ENCODE results near the gene SH3RF3. TPM values are rescaled to one million over a fixed set of nuclear protein-coding genes. Genes with fewer than 3 reads are reported as not detected.

Gene SH3RF3
- total RNA-seq, 1 experiment from 2014 or later: not detected

GRCh38 chr2:109131777-109132176 lies 2.8 kb downstream of the SH3RF3 start:
- no peaks in the 10 kb centered on the region for H3K9me3 ChIP-seq (ENCODE audit: control insufficient read depth in 1 of 2, insufficient read depth in 1 of 2, low read depth in 1 of 2, low read length in 2 of 2)
- no peaks in the 10 kb centered on the region for H3K36me3 ChIP-seq (ENCODE audit: control insufficient read depth in 1 of 2, insufficient read depth in 2 of 2, low read length in 2 of 2)
- no TSS peak for BruUV-seq (replicated peaks)
- H3K9ac ChIP-seq (ENCODE audit: low read length): no peak overlapping the region
- H4K20me1 ChIP-seq (ENCODE audit: insufficient read depth): no peaks in the 10 kb centered on the region
- peaks cover 47% of the 10 kb centered on the region for H3K27me3 ChIP-seq (ENCODE audit: insufficient read depth, low read length)
- DNase-seq (ENCODE audit: low read depth, low spot score) (no peak), ATAC-seq (no peak)
- CTCF ChIA-PET: no interaction called here
- no peak overlapping the region for H2AFZ ChIP-seq (ENCODE audit: low read depth, low read length, poor library complexity, severe bottlenecking)
- no peaks in the 10 kb centered on the region for H3K79me2 ChIP-seq (ENCODE audit: insufficient read depth, low read length)
- no peak overlapping the region for H3K4me3 ChIP-seq (replicated peaks in 1 of 2; ENCODE audit: low read depth in 1 of 2, low read length in 2 of 2)
- no peaks in the 10 kb centered on the region for H3K9me2 ChIP-seq (ENCODE audit: insufficient read depth)
- H3K4me2 ChIP-seq (ENCODE audit: low read length): no peak overlapping the region
- TF ChIP-seq JUND (IDR thresholded peaks at IDR 0.05) (no peak), SIN3A (IDR thresholded peaks at IDR 0.05; ENCODE audit: low read depth) (no peak), SP1 (IDR thresholded peaks at IDR 0.05; ENCODE audit: low read depth) (no peak), CEBPB (IDR thresholded peaks at IDR 0.05; ENCODE audit: low read depth) (no peak), ZNF274 (IDR thresholded peaks at IDR 0.05; ENCODE audit: low read depth, low read length) (no peak), POLR2AphosphoS5 (IDR thresholded peaks at IDR 0.05; ENCODE audit: low read depth, low read length) (no peak), YY1 (IDR thresholded peaks at IDR 0.05; ENCODE audit: extremely low read depth, insufficient replicate concordance, low read depth, low read length) (no peak), ELF1 (IDR thresholded peaks at IDR 0.05; ENCODE audit: borderline replicate concordance, low read depth) (no peak), SRF (IDR thresholded peaks at IDR 0.05; ENCODE audit: low read depth) (no peak), FOSL1 (IDR thresholded peaks at IDR 0.05; ENCODE audit: low read depth) (no peak), ZFX (IDR thresholded peaks at IDR 0.05) (no peak), MAX (IDR thresholded peaks at IDR 0.05) (no peak)
- POLR2A ChIA-PET: no interaction called here
- no peaks in the 10 kb centered on the region for H3K4me1 ChIP-seq (ENCODE audit: control insufficient read depth in 1 of 2, insufficient read depth in 2 of 2, low read length in 2 of 2)
- intact Hi-C loops (cut with micrococcal nuclease): no loop called here
- no peak overlapping the region for H3K27ac ChIP-seq (ENCODE audit: low read depth, low read length)
- RAD21 ChIA-PET (ENCODE audit: low non-redundant PET in 1 of 2, low total read pairs in 2 of 2, uncharacterized antibody in 2 of 2, unreplicated experiment in 2 of 2): no interaction called here

GRCh38 chr2:109132626-109133025 lies 3.6 kb downstream of the SH3RF3 start:
- H4K20me1 ChIP-seq (ENCODE audit: insufficient read depth): no peaks in the 10 kb centered on the region
- ChIA-PET POLR2A (no interaction called here), CTCF (no interaction called here), RAD21 (ENCODE audit: low non-redundant PET in 1 of 2, low total read pairs in 2 of 2, uncharacterized antibody in 2 of 2, unreplicated experiment in 2 of 2) (no interaction called here)
- no peak overlapping the region for H3K4me3 ChIP-seq (replicated peaks in 1 of 2; ENCODE audit: low read depth in 1 of 2, low read length in 2 of 2)
- H2AFZ ChIP-seq (ENCODE audit: low read depth, low read length, poor library complexity, severe bottlenecking): no peak overlapping the region
- H3K27me3 ChIP-seq (ENCODE audit: insufficient read depth, low read length): peaks cover 54% of the 10 kb centered on the region
- DNase-seq (ENCODE audit: low read depth, low spot score): no peak
- BruUV-seq (replicated peaks): no TSS peak
- H3K79me2 ChIP-seq (ENCODE audit: insufficient read depth, low read length): no peaks in the 10 kb centered on the region
- H3K9me3 ChIP-seq (ENCODE audit: control insufficient read depth in 1 of 2, insufficient read depth in 1 of 2, low read depth in 1 of 2, low read length in 2 of 2): no peaks in the 10 kb centered on the region
- H3K36me3 ChIP-seq (ENCODE audit: control insufficient read depth in 1 of 2, insufficient read depth in 2 of 2, low read length in 2 of 2): no peaks in the 10 kb centered on the region
- no peaks in the 10 kb centered on the region for H3K4me1 ChIP-seq (ENCODE audit: control insufficient read depth in 1 of 2, insufficient read depth in 2 of 2, low read length in 2 of 2)
- no peak overlapping the region for H3K4me2 ChIP-seq (ENCODE audit: low read length)
- no peak overlapping the region for H3K27ac ChIP-seq (ENCODE audit: low read depth, low read length)
- TF ChIP-seq POLR2AphosphoS5 (IDR thresholded peaks at IDR 0.05; ENCODE audit: low read depth, low read length): no peak
- TF ChIP-seq SIN3A (IDR thresholded peaks at IDR 0.05; ENCODE audit: low read depth): no peak
- no peak for TF ChIP-seq ZBTB33 (IDR thresholded peaks at IDR 0.05; ENCODE audit: extremely low read depth, insufficient replicate concordance, low read length)
- no peak for TF ChIP-seq FOSL1 (IDR thresholded peaks at IDR 0.05; ENCODE audit: low read depth)
- TF ChIP-seq SRF (IDR thresholded peaks at IDR 0.05; ENCODE audit: low read depth): no peak
- intact Hi-C loops (cut with micrococcal nuclease): no loop called here
- no peak for ATAC-seq
- H3K9ac ChIP-seq (ENCODE audit: low read length): no peak overlapping the region
- no peaks in the 10 kb centered on the region for H3K9me2 ChIP-seq (ENCODE audit: insufficient read depth)

Data from HCT116 (cell line).